HG03442 (cell line): ENCODE data around the gene AMPD2.
"Not testable (repeated sequence)": the region's sequence is repeated elsewhere in the genome, so short reads cannot be mapped to it uniquely, and the experiment has no call there.

Experiments used
- ATAC-seq: cut with Tn5 transposase; IDR thresholded peaks from one replicate; pipeline ENCODE4 v1.9.1; 2021; ENCODE audit warnings: mild to moderate bottlenecking, moderate library complexity; ENCODE audit not compliant: unreplicated experiment

AMPD2 gene

GRCh38 chr1:109676683-109677381 is 57.2 kb downstream of the AMPD2 start:
- ATAC-seq: not testable (repeated sequence)

- no peak for ATAC-seq
Measured at GRCh38 chr1:109677459-109677858, 57.8 kb downstream of the AMPD2 start.

- ATAC-seq: not testable (repeated sequence)
Measured at GRCh38 chr1:109678637-109679036, 59.0 kb downstream of the AMPD2 start.
